GM11168 (cell line): ENCODE measurements around the gene MEAF6.

ENCODE experiments used
- in situ Hi-C: fragments of 300-500 bp; cut with MboI; formaldehyde crosslinking; loops from one replicate; pipeline ENCODE4 v1.12.0; 2022; ENCODE audit warnings: low sequenced_read_pairs; ENCODE audit not compliant: unreplicated experiment

MEAF6 gene

DNA sequence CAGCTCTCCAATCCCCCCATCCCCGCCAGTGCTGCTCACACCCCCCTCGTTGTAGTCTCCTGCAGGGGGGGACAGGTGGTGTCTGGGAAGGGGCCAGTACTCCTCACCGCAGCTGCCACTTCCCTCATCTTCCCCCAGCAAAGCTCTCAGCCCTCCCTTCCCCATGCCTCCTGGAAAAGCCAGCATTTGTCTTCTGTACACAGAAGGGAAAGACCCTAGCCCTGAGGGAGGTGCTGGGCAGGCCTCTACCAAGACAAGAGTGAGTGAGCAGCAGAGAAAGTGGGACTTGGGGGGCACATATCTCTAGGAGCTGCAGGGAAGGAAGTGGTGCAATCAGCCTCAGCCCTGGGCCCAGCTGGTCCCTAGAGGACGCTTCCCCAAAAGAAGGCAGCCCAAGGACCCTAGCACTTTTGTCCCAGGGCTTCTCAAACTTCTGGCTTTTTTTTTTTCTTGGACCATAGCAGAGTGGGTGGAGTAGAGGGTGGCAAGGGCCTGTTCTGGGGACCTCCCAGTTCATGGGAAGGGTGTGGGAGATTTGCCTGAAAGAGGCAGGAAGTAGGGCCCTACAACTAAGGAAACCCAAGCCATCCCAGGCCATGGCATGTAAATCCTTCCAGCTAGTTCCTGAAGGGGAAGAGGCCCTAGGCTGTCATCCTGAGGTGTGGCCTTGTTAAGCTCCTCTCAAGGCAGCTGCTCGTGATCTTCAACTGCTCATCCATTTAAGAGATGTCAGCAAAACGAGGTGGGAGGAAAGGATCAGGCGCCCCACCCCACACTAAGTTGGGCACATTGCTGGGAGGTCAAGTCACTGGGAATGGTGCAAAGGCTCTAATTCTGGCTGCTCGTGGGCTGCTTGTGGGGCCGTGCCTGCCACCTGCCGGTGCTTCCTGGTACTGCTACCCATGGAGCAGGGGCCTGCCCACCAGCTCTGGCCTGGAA, 27.6 kb downstream of the MEAF6 start:
- in situ Hi-C loops: no loop called here

DNA sequence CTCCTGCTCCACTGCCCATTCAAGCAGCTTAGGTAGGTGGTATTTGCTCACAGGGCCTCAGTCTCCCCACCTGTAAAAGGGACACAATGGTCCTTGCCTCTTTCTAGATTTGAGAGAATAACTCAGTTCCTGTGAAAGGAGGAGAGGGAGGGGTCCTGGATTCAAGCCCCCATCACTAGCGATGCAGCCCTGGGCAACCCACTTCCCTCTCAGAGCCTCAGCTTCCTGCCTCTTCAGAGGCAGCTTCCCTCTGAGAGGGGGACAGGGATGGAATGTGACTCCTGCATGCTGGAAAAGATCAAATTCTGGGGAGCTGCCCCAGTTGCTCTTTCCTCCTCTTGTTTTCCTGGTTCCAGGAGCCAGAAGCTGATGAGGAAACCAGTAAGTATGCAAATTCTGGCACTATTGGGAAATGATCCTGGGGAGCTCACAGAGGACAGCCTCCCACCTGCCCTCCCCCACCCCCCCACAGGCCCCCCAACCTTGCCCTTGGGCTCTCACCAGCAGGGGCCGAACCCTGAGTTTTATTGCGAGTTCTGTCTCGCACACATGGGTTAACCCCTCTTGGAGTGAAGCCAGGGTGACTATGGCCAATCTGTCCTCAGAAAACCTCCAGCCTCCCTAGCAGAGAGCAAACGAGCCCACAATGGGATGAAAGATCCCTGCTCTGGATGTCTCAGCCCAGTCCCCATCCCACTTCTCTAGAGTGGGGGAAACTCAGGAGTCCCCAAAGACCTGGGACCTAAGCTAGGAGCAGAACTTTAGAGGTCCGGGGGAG, 28.5 kb downstream of the MEAF6 start:
- in situ Hi-C loops: no loop called here

- in situ Hi-C loops: no loop called here
Observed at GRCh38 chr1:37484325-37485051, 30.1 kb downstream of the MEAF6 start.

DNA sequence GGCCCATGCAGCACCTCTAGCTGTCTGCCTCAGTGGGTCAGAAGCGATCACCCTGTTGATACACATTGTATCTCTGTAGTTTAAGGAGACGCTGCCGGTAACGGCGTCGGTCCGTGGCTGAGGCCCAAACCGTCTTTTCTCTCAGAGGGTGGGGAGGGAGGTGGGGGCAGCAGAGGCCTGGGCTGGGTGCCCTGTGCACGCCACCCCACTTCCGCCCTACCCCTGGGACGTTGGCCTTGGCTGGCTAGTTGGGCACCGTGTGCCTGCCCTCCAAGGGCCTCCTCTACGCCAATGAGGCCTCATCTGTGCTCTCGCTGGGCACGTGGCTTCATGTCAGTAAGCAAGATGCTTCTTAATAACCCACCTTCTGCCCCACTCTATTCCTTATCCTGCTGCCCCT, 30.8 kb downstream of the MEAF6 start:
- in situ Hi-C loops: no loop called here

DNA sequence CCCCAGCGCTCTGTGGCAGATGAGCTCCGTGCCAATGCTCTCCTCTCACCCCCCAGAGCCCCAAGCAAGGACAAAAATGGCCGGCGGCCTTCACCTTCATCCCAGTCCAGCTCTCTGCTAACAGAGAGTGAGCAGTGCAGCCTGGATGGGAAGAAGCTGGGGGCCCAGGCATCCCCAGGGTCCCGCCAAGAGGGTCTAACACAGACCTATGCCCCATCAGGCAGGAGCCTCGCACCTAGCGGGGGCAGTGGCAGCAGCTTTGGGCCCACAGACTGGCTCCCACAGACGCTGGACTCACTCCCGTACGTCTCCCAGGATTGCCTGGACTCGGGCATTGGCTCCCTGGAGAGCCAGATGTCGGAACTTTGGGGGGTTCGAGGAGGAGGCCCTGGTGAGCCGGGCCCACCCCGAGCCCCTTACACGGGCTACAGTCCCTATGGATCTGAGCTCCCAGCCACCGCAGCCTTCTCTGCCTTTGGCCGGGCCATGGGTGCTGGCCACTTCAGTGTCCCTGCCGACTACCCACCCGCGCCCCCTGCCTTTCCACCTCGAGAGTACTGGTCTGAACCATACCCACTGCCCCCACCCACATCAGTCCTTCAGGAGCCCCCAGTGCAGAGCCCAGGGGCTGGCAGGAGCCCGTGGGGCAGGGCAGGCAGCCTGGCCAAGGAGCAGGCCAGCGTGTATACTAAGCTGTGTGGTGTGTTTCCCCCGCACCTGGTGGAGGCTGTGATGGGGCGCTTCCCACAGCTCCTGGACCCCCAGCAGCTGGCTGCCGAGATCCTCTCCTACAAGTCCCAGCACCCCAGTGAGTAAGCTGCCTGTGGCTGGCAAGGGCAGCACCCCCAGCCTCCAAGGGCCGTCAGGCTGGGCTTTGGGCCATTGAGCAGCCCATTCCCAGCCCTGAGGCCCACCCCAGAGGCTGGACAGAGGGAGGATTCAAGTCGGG, 31.5 kb downstream of the MEAF6 start:
- in situ Hi-C loops: no loop called here

- in situ Hi-C loops: no loop called here
Observed at GRCh38 chr1:37482004-37482785, 32.4 kb downstream of the MEAF6 start.

- in situ Hi-C loops: no loop called here
Observed at GRCh38 chr1:37481289-37482003, 33.1 kb downstream of the MEAF6 start.

DNA sequence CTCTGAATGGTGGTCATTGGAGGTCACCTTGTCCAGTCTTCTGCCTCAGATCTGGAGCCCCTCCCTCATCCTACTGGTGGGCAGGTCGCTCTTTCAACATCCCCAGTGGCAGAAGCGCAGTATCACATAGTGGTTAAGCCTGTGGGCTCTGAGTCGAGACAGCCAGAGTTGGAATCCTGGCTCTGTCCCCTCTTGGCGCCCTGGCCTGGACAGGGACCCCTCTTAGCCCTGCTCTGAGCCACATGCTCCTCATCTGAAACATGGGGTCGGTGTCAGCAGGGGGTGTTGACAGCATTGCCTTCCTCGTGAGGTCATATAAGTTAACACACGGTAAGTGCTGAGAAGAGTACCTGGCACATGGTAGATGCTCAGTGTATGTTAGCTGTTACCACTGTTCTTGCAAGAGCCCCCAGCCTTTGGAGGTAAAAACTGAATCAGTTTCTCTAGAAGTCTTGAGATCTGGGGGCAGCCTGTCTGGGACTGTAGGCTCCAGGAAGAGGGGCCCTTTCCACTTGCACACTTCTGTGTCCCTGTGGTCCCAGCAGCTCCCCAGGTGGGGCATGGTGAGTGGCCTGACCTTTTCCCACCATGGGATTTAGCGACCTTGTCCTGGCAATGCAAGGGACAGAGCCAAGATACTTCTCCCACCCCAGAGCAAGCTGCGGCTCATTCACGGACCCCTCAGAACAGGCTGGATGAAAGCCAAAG, 33.8 kb downstream of the MEAF6 start:
- in situ Hi-C loops: no loop called here

- in situ Hi-C loops: no loop called here
Observed at GRCh38 chr1:37480125-37480466, 34.5 kb downstream of the MEAF6 start.

- in situ Hi-C loops: no loop called here
Observed at GRCh38 chr1:37479255-37480124, 35.1 kb downstream of the MEAF6 start.

- in situ Hi-C loops: no loop called here
Observed at GRCh38 chr1:37478890-37479254, 35.7 kb downstream of the MEAF6 start.

DNA sequence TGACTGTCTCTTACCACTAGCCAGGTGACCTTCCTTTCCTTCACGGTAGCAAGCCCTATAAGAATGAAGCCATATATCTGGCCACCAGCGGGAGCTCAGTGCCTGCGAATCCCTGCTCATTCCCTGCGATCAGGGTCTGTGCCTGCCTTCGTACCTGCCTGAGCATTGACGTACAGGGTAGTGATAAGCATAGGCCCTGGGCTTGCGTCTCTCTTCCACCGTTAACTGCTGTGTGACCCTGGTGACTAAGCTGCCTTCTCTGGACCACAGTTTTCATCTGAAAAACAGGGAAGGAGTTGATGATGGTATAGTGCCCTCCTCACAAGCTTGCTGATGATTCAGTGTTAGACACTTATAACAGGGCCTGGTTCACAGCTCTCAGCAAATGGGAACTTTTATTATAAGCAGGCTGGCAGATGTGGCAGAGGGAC, 36.1 kb downstream of the MEAF6 start:
- in situ Hi-C loops: no loop called here

DNA sequence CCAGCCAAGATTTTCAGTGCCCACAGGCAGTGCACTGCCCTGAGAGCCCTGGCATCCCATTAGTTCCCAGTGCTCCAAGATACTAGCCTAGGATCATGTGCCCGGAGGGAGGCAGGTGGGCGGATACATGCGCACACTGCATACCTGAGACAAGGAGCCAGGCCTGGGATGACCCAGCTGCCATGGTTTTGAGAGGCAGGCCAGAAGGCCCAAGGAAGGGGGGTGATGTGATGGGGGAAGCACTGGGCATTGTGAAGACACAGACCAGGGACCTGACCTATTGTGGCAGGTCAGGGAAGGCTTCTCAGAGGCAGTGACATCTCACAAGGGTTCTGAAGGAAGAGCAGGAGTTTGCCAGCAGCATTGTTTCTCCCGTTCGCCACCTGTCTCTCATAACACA, 36.6 kb downstream of the MEAF6 start:
- in situ Hi-C loops: no loop called here

GRCh38 chr1:37477198-37477931, 37.2 kb downstream of the MEAF6 start:
- in situ Hi-C loops: no loop called here

- in situ Hi-C loops: no loop called here
Observed at GRCh38 chr1:37476460-37477197, 37.9 kb downstream of the MEAF6 start.

DNA sequence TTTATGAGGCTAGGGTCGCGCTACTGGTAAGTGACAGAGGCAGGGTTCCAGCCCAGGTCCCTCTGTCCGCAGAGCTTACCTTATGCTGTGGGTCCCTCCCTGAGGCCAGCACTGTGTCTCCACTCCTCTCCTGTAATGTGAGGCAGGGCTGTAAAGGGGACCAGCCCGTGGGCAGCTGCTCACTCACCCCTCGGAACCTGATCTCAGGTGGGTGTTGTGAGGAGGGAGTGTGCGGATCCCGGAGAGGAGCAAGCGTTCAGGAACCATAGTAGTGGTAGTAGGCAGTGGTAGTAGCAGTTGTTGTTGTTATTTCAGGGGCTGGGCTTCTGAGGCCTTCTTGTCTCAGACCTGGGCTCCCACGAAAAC, 38.5 kb downstream of the MEAF6 start:
- in situ Hi-C loops: no loop called here
